GM18861 (cell line): ENCODE data around the gene FNIP2.
A peak's percentile ranks its signal among the peaks of the same experiment; 100 is the strongest.
"Not testable (repeated sequence)": the region's sequence is repeated elsewhere in the genome, so short reads cannot be mapped to it uniquely, and the experiment has no call there.

ENCODE experiments used
- ATAC-seq: cut with Tn5 transposase; IDR thresholded peaks from one replicate; pipeline ENCODE4 v1.9.1; 2021; ENCODE audit not compliant: unreplicated experiment

The FNIP2 gene

DNA sequence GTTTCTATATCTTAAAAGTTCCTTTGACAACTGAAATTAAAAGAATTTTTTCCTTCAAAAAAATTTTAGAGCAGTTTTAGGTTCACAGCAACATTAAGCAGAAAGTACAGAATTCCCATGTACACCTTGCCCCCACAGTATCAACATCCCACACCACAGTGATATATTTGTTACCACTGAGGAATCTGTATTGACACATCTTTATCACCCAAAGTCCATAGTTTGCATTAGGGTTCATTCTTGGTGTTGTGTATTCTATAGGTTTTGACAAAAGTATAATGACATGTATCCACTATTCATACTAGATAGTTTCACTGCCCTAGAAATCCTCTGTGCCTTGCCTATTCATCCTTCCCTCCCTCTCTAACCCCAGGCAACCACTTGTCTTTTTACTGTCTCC is 43.7 kb downstream of the FNIP2 start:
- no peak for ATAC-seq

DNA sequence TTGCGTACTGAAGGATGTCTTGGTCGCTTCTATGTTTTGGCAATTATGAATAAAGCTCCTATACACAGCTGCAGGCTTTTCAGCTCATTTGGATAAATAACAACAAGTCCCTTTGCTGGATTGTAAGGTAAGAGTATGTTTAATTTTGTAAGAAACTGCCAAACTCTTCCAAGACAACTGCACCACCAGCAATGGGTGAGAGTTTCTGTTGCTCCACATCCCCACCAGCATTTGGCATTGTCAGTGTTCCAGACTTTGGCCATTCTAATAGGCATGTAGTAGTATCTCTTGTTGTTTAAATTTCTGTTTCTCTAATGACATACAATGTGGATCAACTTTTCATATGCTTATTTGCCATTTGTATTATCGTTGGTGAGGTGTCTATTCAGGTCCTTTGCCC is 44.3 kb downstream of the FNIP2 start:
- ATAC-seq, result no peak

DNA sequence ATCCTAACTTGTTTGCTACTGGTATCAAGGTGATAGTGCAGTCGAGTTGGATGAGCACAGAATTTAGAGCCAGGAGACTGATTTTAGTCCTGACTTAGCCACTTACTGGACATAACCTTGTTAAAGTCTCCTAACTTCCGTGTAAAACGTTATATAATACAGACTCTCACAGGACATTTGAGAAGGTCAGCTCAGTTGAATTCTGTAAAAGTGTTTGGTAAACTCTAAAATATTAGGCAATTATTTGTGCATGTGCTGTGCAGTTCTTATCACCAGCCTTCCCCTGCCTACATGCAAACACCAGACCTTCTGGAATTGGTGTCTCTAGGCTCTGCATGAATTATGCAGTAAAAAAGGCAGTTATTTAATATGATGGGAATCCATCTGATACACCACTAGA is 45.4 kb downstream of the FNIP2 start:
- no peak for ATAC-seq

DNA sequence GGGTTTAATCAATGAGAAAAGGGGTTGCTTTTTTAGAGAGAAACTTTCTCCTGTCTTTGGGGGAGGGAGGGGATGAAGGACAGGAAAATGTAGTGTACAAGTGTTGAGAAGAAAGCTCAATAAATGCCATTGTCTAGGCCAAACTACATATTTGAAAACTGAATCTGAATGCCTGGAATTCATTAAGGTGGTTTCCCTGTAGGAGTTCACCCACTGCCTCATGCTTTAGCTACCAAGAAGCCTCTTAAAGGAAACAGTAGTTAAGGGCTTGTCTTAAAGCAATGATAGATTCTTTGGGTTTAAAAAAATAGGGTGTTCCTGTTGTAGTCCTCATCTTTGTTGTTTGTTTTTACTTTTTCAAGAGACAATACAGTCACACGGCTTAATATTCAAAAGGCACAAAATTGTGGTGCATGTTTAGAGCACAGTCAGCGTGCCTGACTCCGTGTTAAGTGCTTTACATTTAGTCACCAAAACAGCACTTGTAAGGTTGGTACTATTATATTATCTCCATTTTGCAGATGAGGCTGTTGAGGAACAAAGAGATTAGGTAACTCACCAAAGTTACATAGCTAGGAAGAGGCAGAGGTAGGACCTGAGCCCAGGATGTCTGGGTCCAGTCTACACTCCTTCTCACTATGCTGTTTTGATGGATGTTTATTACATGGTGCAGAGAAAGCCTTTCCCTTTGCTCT is 46.0 kb downstream of the FNIP2 start:
- ATAC-seq, result no peak

DNA sequence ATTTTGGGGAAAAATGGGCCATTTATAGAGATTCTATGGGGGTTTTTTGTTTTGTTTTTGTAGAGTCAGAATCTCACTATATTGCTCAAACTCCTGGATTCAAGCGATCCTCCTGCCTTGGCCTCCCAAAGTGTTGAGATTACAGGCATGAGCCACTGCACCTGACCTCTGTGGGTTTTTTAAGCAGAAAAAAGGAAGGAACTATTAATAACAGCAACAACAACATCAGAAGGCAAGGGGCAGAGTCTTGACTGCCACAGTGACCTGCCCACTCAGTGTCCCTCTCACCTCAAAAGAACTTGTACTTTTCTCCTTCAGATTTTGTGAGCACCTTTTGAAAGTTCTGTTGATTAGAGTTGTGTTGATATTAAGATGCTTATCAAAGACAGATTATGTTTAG is 48.1 kb downstream of the FNIP2 start:
- ATAC-seq, result peak; percentile 32

DNA sequence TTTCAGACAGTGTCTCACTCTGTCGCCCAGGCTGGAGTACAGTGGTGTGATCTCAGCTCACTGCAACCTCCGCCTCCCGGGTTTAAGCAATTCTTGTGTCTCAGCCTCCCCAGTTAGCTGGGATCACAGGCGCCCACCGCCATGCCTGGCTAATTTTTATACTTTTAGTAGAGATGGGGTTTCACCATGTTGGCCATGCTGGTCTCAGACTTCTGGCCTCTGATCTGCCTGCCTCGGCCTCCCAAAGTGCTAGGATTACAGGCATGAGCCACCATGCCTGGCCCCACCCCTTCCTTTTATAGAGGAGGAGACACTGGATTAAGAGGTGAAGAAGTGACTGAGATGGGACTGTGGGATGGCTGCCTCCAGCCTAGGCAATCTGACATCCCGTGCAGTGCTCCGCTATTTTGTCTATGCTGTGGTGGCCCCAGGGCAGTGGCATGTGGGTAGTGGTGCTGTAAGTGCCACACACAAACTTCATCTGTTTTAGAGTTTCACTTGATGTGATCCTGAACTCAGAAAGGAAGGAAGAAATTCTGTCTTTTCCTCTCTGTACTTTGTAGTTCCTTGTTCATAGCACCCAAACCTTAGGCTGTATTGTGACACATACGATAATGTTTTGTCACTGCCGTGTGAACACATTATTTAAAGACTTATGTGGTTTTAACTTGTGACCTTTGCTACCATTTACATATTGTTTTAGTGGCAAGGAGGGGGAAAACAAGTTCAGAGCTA is 48.9 kb downstream of the FNIP2 start:
- ATAC-seq, result peak; percentile 69

DNA sequence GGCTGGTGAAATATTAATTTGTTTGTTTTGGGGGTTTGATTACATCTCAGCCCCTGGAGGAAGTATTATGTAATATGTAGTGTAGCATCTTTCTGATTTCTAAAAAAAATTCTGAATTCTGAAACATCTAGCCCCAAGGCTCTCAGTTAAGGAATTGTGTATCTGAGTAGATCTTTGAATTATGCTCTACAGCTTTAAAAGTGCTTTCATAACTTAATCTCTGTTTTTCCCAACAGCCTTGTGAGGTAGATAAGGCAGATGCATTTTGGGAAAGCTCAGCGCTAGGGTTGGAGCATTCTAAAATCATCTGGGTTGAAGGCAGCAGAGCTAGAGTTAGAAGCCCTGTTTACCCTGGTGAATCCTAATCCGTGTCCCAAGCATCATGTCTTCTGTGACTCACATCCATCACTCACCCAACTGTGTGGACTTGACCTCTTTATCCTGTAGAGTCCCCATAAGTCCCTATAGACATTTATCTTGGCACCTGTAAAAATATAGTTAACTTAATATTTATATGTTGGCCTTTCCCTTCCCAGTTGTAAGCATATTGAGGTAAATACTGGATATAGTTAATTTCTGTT is 49.8 kb downstream of the FNIP2 start:
- ATAC-seq, result no peak

DNA sequence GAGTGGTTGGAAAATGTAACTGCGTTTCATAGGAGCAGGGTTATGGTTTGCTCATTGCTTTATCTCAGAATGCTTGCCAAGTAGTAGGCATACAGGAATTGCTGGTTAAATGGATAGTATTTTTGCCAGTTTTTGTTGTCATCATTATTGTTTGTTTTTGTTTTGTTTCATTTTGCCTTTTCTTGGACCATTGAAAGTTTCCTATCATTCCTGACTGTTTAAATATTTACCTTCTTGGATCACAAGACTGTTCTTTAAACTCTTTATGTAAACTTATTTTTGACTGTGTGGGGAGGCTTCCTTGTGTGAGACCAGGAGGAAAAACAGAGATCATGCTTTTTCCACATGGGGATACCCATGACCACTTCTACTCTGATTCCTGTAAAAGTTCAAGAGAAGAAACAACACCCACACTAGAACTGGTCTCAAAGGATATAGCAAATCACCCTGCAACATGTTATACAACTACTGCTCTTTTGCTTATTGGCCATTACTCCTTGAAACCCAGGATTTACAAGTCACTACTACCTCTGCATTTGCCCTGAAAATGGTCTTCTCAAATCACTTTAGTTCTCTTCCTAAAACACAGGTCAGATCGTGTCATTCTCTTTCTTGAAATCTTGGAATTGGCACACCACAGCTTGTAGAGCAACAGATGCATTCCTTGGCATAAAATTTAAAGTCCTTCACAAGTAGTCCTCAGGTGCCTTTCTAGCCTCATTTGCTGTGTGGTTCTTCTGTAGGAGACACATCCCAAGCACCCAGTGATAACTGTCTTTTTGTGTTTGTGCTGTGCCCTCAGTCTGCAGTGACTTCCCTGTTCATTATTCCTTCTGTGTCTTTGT is 51.3 kb downstream of the FNIP2 start:
- ATAC-seq, result no peak

DNA sequence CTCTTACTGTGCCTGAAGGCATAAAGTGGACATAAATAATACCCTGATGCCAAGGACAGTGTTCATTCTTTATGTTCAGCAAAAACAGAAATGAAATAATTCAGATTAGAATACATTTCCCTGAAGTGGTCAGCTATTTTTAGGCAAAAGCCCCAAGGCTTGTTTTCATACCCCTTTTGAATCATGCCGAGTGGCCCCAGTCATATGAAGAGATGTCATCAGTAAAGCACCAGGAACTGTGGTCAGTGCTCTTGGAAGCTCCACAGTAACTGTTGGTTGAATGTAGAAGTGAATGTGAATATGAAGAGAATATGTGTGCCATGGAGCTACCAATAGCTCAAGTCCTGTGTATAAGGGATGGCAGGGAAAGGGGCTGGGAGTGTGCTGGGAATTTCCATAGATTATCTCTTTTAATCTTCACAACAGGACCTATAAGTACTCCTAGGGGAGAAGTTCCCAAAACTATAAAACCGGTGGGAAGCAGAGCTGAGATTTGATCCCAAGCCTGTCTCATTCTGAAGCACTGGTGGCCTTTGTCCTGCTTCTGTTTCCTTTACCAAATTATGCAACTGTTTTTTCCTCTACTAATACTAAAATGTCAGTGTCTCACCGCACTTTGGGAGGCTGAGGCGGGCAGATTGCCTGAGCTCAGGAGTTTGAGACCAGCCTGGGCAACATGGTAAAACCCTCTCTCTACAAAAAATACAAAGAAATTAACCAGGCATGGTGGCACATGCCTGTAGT is 52.6 kb downstream of the FNIP2 start:
- ATAC-seq, result peak; percentile 31

DNA sequence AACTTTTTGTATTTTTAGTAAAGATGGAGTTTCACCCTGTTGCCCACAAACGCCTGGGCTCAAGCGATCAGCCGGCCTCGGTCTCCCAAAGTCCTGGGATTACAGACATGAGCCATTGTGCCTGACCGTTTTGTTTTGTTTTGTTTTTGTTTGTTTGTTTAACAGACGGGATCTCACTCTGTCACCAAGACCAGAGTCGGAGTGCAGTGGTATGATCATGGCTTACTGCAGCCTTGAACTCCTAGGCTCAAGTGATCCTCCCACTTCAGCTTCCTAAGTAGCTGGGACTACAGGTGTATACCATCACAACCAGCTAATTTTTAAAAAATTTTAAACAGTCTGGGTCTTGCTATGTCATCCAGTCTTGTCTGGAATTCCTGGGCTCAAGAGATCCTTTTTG is 53.5 kb downstream of the FNIP2 start:
- ATAC-seq, result no peak

DNA sequence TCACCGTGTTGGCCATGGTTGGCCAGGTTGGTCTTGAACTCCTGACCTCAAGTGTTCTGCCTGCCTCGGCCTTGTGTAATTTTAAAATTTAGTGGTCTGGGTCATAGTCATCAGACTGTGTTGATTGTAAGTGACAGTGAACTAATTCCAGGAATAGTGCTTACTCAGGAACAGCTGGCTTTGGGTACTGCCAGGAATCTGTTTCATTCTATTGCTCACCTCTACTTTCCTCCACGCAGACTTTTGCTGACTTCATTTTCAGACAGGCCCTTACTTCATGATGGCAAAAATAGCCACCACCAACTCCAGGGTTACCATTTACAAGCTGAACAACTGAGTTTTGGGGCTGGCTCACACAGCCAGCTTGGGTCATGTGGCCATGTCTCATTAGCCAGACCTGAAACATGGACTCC is 54.6 kb downstream of the FNIP2 start:
- peak; percentile 27 for ATAC-seq

DNA sequence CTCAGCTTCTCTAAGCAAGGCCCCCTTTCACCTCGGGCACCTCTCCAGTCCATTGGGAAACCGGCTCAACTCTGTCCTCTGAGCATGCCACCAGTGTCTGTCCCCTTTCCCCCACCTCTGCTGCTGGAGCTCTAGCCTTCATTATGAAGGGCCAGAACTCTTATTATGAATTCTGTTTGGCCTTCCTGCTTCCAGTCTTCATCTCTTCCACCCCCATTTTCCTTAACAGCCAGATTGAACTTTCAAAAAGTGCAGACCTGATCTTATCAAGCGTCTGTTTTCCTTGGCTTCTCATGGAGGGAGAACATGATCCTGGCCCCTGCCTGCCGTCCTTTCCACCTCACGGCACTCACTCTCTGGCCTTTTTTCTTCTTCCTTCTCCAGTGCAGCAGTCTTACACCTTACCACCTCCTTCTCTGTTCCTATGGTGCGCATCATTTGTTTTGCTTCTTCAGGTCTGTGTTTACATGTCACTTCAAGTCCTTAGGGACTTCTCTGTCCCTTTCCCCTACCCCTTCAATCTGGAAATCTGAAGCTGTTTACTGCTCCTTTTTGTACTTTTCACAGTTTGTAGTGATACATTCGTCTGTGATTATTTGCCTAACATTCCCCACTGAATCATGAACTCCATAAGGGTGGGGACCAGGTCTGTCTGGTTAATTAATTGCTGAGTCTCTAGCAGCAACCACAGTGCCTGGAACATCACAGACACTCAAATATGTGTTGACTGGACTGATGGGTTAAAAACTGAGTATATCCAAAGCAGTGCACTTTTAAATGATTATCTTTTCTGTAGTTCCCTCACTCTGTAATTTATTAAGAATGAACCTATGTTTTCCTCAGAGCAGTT is 55.8 kb downstream of the FNIP2 start:
- ATAC-seq, result no peak

DNA sequence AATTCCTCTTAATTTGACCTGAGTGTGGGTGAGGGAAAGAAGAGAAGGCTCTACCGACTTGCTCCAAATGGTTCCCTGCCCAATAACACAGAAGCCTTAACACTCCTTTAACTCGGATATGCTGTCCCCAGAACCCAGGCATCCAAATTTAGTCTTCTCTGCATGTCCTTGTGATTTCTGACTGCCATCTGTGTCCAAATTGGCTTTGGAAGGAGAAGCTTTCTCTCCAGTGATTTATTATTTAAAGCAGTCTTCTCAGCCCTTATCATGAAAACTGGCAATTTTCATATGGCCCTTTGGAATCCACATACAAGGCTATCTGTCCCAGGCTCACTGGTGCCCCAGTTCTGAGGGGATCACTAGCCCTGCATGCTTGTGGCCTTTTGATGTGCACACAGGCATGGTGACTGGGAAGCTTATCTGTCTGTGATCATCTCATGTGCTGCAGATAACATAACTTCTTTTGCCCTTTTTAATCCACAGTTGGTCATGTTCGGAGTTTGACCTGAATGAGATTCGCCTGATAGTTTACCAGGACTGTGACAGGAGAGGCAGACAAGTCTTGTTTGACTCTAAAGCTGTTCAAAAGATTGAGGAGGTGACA is 56.7 kb downstream of the FNIP2 start:
- peak; percentile 1 for ATAC-seq

DNA sequence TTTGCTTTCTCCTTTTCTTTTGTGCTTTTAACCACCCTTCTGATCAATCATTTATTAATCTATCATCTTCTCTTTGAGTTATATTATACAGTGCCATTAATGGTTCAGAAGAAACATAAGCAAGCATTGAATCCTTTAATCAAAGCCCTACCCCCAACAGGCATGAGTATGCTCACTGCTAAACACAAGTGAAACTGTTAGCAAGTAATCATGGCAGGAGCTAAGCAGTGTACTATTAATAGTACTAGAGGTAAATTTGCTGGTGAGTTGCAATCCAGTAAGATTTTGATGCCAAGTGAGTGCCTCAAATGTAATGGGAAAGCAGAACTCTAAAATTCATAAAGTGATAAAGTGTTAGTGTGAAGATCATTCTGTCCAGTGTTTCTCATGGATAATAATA is 57.2 kb downstream of the FNIP2 start:
- ATAC-seq, result peak; percentile 63

DNA sequence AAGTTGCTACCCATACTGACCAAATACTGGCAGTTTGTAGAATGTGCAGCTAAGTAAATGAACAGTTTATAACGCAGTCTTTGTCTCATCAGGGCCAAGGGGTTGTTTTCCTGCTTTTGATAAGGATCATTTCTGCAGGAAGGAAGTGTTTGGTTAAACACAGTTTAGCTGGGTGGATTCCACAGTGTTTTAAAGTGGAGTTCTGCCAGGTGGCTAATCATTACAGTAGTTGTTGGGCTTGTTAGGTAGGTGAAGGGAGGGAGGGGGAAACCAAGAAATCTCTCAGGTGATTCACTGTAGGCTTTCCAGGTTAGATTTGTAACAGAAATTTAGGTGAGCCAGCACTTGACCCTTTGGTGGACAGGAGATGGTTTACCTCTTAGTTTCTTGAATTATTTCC is 58.1 kb downstream of the FNIP2 start:
- ATAC-seq, result no peak

DNA sequence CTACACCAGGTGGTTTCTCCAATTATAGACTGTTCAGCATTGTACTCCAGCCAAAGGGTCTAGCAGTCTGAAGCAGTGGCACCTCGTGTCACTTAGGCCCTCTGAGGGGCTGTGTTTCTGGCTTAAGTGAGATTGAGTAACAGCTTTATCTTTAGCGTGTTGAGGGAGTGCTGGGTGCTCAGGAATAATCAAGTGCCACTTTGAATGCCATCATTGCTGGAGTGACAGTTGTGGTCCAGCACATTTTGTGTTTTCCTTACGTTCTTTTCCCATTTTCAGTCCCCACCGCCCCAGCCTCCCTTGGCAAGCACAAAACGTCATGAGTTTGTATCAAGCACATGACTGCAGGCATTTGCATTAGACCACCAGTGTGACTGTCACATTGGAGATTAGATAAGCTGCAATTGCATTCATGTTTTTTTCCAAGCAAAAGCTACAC is 58.7 kb downstream of the FNIP2 start:
- ATAC-seq, result no peak

DNA sequence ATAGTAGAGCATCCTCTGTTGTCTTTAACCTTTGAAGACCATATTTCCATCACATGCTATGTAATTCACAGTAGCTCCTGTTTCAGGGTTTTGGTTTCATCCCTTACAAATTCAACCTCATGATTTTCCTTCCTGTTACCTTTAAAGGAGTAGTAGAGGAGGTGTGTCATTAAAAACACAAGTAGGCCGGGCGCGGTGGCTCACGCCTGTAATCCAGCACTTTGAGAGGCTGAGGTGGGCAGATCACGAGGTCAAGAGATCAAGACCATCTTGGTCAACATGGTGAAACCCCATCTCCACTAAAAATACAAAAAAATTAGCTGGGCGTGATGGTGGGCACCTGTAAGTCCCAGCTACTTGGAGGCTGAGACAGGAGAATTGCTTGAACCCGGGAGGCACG is 59.3 kb downstream of the FNIP2 start:
- ATAC-seq, result not testable (repeated sequence)

DNA sequence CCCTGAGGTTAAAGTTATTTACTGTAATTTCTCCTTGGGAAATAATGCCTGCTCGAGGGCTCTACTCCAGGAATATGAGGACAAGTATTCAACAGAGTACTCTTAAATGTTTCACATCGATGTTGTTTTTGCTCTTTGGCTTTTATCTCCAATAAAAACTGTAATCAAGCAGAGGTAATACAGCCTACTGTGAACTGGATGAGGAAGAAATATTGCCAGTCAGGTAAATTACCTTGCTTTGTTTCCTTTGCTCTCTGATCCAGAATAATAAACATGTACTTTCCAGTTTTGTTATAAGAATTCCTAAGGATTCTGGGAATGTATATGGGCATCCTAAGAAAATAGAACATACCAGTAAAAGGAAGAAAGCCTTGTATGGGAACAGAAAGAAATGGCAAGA is 60.4 kb downstream of the FNIP2 start:
- ATAC-seq, result no peak

DNA sequence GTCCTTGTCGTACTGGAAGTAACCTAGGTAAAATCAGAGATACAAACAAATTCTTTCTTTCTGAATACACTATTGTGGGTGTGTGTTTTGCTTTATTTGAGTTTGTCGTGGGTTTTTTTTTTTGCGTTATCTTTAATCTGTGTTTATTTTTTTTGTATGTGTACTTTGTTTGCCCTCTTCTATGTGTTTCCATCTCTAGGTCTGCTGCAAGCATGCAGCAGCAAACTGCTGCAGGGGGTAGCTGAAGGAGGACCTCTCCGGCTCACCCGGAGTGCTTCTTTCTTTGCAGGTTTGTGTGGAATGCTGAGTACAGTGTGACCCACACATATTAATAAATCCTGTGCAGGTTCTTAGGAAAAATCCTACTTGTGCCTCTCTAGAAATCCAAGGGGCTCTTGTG is 64.8 kb downstream of the FNIP2 start:
- no peak for ATAC-seq
